ENCODE data around the gene TARDBP.

DNA sequence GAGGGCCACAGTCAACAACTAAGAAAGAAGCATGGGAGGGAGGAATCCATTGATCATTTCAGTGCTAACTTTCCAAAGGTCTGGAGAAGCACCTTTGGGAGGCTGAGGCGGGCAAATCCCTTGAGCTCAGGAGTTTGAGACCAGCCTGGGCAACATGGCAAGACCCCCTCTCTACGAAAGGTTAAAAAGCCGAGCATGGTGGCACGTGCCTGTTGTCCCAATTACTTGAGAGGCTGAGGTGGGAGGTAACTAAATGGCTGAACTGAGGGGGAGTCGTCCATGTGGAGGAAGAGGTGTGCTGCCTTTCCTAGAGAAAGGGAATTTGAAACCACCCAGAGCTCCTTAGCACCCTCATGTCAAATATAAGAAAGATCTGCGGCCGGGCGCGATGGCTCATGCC lies 18.4 kb downstream of the TARDBP start:
- TF ChIP-seq, protein P1, sequence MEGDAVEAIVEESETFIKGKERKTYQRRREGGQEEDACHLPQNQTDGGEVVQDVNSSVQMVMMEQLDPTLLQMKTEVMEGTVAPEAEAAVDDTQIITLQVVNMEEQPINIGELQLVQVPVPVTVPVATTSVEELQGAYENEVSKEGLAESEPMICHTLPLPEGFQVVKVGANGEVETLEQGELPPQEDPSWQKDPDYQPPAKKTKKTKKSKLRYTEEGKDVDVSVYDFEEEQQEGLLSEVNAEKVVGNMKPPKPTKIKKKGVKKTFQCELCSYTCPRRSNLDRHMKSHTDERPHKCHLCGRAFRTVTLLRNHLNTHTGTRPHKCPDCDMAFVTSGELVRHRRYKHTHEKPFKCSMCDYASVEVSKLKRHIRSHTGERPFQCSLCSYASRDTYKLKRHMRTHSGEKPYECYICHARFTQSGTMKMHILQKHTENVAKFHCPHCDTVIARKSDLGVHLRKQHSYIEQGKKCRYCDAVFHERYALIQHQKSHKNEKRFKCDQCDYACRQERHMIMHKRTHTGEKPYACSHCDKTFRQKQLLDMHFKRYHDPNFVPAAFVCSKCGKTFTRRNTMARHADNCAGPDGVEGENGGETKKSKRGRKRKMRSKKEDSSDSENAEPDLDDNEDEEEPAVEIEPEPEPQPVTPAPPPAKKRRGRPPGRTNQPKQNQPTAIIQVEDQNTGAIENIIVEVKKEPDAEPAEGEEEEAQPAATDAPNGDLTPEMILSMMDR (IDR thresholded peaks at IDR 0.05): no peak
- TF ChIP-seq POLR2AphosphoS5 (IDR thresholded peaks at IDR 0.05): no peak
- no peak for TF ChIP-seq EP300 (IDR thresholded peaks at IDR 0.05)
